ENCODE measurements around the gene HID1. TPM values are rescaled to one million over a fixed set of nuclear protein-coding genes. Genes with fewer than 3 reads are reported as not detected.

The HID1 gene
- total and polyA plus RNA-seq, 8 donors = 32.1 to 75.8 (median 61.7) TPM

DNA sequence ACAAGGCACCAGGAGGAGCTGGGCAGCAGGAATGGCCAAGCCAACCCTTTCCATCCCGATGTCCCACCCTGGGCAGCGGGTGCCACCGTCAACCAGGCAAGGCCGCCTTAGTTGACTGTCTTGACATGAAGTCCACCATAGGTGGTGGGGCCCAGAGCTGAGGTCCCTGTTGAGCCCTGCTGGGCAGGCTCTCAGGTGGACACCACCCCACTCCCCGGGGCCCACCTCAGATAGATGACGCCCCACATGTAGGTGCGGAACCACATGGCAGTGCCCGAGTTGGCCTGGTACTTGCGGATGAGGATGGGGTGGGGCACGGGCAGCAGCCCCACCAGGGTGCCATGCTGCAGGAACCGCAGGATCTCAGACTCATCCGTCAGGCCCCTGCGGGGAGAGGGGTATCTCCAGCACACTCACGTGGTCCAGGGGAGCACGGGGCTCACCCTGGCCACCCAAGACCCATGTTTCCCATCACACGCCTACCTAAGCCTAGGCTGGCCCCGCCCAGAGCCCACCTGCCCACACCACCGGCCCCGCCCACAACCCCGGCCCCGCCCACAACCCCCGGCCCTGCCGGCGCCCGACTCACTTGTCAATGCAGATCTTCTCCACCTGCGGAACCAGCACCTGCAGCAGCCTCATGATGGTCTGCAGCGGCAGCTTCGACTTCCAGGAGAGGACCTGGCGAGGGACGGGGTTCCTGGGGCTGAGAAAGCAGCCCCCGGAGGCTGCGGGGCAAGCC lies 20.7 kb downstream of the HID1 start:
- Histone ChIP-seq H3K4me3 (no peak overlapping the region), H3K4me1 (no peaks in the 10 kb centered on the region), H3K27me3 (peaks cover 0 to 10% of the 10 kb centered on the region in 2 donors), H3K36me3 (peaks cover 0 to 29% of the 10 kb centered on the region in 2 donors), H3K27ac (no peak overlapping the region), H3K9me3 (peaks cover 0 to 6% of the 10 kb centered on the region in 2 donors)
- intact Hi-C loops (cut with DNase I) = no loop called here
- no peak for TF ChIP-seq CTCF (IDR thresholded peaks at IDR 0.05)
- DNase-seq = no peak
- ATAC-seq = no peak

GRCh38 chr17:74951065-74951464 lies 21.5 kb downstream of the HID1 start:
- intact Hi-C loops (cut with DNase I) = no loop called here
- DNase-seq = no peak
- no peak overlapping the region for H3K4me3 ChIP-seq
- H3K4me1 ChIP-seq = no peaks in the 10 kb centered on the region
- H3K9me3 ChIP-seq = no peaks in the 10 kb centered on the region
- peaks cover 0 to 18% of the 10 kb centered on the region in 2 donors for H3K27me3 ChIP-seq
- peaks cover 0 to 29% of the 10 kb centered on the region in 2 donors for H3K36me3 ChIP-seq
- no peak for ATAC-seq
- no peak for TF ChIP-seq CTCF (IDR thresholded peaks at IDR 0.05)
- H3K27ac ChIP-seq = no peak overlapping the region

DNA sequence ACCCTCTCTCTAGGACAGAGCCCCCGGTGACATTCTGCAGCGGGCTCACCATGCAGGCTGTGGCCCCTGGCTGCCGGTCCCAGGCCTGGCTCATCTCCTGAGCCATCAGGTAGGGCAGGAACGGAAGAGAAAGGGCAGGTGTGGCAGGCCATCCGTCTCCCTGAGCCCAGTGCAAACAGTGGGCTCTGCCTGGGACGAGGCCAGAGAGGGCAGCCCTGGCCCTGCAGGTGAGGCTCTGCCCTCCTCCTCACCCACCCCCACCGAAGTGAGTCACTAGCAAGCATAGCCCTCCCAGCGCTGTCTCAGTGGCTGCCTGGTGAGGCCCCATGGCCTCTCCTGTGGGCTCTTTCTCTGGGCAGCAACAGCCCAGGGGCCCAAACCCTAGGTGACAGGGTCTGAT lies 22.4 kb downstream of the HID1 start:
- no peak for ATAC-seq

GRCh38 chr17:74949455-74950115 lies 23.0 kb downstream of the HID1 start:
- TF ChIP-seq CTCF (IDR thresholded peaks at IDR 0.05) = no peak
- no peak for DNase-seq
- Histone ChIP-seq H3K9me3 (no peaks in the 10 kb centered on the region), H3K4me1 (no peaks in the 10 kb centered on the region), H3K27ac (no peak overlapping the region), H3K27me3 (peaks cover 0 to 32% of the 10 kb centered on the region in 2 donors), H3K36me3 (peaks cover 0 to 20% of the 10 kb centered on the region in 2 donors), H3K4me3 (no peak overlapping the region)
- intact Hi-C loops (cut with DNase I) = no loop called here
- no peak for ATAC-seq

More for the DNA sequence above, 22.4 kb downstream of the HID1 start:
- Histone ChIP-seq H3K4me1 (no peaks in the 10 kb centered on the region), H3K27ac (no peak overlapping the region), H3K9me3 (no peaks in the 10 kb centered on the region), H3K36me3 (peaks cover 0 to 24% of the 10 kb centered on the region in 2 donors), H3K27me3 (peaks cover 0 to 27% of the 10 kb centered on the region in 2 donors), H3K4me3 (no peak overlapping the region)
- no peak for DNase-seq
- no peak for TF ChIP-seq CTCF (IDR thresholded peaks at IDR 0.05)
- intact Hi-C loops (cut with DNase I) = no loop called here

DNA sequence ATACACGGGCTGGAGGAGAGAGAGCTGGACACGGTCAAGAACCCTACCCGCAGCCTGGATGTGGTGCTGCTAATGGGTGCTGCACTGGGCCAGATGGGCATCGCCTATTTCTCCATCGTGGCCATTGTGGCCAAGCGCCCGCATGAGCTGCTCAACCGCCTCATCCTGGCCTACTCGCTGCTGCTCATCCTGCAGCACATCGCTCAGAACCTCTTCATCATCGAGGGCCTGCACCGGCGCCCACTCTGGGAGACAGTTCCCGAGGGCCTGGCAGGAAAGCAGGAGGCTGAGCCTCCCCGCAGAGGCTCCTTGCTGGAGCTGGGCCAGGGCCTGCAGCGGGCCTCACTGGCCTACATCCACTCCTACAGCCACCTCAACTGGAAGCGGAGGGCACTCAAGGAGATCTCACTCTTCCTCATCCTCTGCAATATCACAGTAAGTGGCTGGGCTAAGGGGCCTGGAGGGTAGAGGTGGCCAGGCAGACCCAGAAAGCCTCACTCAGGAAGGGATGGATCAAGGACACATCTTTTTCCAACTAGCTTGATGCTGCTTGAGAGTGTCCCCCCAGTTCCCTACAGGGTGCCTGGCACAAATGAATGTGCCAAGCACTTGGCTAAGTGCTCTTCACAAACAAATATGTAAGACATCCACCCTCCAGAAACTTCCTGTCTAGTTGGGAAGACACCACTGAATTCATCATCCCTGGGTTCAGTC lies 25.4 kb downstream of the HID1 start:
- Histone ChIP-seq H3K4me3 (no peak overlapping the region), H3K27ac (no peak overlapping the region), H3K27me3 (peaks cover 0 to 54% of the 10 kb centered on the region in 2 donors), H3K4me1 (no peaks in the 10 kb centered on the region), H3K9me3 (no peaks in the 10 kb centered on the region), H3K36me3 (peaks cover 0 to 11% of the 10 kb centered on the region in 2 donors)
- DNase-seq = no peak
- no peak for ATAC-seq
- intact Hi-C loops (cut with DNase I) = no loop called here
- no peak for TF ChIP-seq CTCF (IDR thresholded peaks at IDR 0.05)

Measured in left lung (tissue), 10 donors.